CD14-positive monocyte (primary cell): ENCODE data around the gene KLRG1. TPM values are rescaled to one million over a fixed set of nuclear protein-coding genes. Genes with fewer than 3 reads are reported as not detected.

Experiments used
- DNase-seq, 3 donors: peaks; one replicate each; pipeline ENCODE4 v3.0.0-alpha.2; 2011 to 2022
- H2AFZ ChIP-seq: 2 replicates; pipeline ENCODE4 v1.6.0; 2012; ENCODE audit warnings: mild to moderate bottlenecking, low read depth, low read length, inconsistent platforms; ENCODE audit not compliant: insufficient read depth, poor library complexity, severe bottlenecking
- H3K27ac ChIP-seq, 2 donors: 1 replicate in 1 of 2; 2 replicates in 1 of 2; pipeline ENCODE4 v1.5.1; 2012 to 2013; ENCODE audit warnings: low read length in 2 of 2, control low read depth in 1 of 2, inconsistent platforms in 1 of 2, low read depth in 1 of 2, mild to moderate bottlenecking in 1 of 2
- H3K27me3 ChIP-seq, 2 donors: one replicate each; pipeline versions ENCODE4 v1.6.0 to v1.6.1; 2011 to 2013; ENCODE audit warnings: low read length in 2 of 2; ENCODE audit not compliant: control insufficient read depth in 2 of 2, insufficient read depth in 2 of 2
- H3K36me3 ChIP-seq, 2 donors: replicated peaks in 1 of 2; 1 replicate in 1 of 2; 2 replicates in 1 of 2; pipeline versions ENCODE4 v1.5.1 to v1.6.1; 2012 to 2013; ENCODE audit warnings: low read length in 2 of 2, control low read depth in 1 of 2, inconsistent platforms in 1 of 2, mild to moderate bottlenecking in 1 of 2; ENCODE audit not compliant: insufficient read depth in 2 of 2, control insufficient read depth in 1 of 2
- H3K4me1 ChIP-seq, 2 donors: 1 replicate in 1 of 2; 2 replicates in 1 of 2; pipeline versions ENCODE4 v1.5.1 to v1.6.1; 2012 to 2013; ENCODE audit warnings: low read length in 2 of 2, control low read depth in 1 of 2, inconsistent platforms in 1 of 2, mild to moderate bottlenecking in 1 of 2, moderate library complexity in 1 of 2; ENCODE audit not compliant: insufficient read depth in 2 of 2, control insufficient read depth in 1 of 2
- H3K4me2 ChIP-seq: replicated peaks from 2 replicates; pipeline ENCODE3; 2012; ENCODE audit warnings: low read length, moderate library complexity, mild to moderate bottlenecking; ENCODE audit not compliant: poor library complexity, severe bottlenecking; ENCODE audit errors: extremely low read depth
- H3K4me3 ChIP-seq, 3 experiments: fragments of 200-600 bp in 1 of 3; sonication (generic) in 1 of 3; replicated peaks in 1 of 3; 1 replicate in 2 of 3; 2 replicates in 1 of 3; pipeline ENCODE4 v1.5.1; 2011 to 2013; ENCODE audit warnings: low read length in 3 of 3, mild to moderate bottlenecking in 3 of 3, control low read depth in 2 of 3, low read depth in 2 of 3, inconsistent platforms in 1 of 3, moderate library complexity in 1 of 3
- H3K79me2 ChIP-seq: 2 replicates; pipeline ENCODE4 v1.6.0; 2012; ENCODE audit warnings: mild to moderate bottlenecking, control low read depth, inconsistent platforms, low read length, moderate library complexity; ENCODE audit not compliant: insufficient read depth
- H3K9ac ChIP-seq: 2 replicates; pipeline ENCODE4 v1.6.0; 2017; ENCODE audit warnings: low read length, mild to moderate bottlenecking; ENCODE audit not compliant: insufficient read depth, poor library complexity, severe bottlenecking
- H3K9me3 ChIP-seq, 2 donors: replicated peaks in 1 of 2; 1 replicate in 1 of 2; 2 replicates in 1 of 2; pipeline versions ENCODE4 v1.5.1 to v1.6.1; 2012 to 2013; ENCODE audit warnings: low read length in 2 of 2, control low read depth in 1 of 2; ENCODE audit not compliant: control insufficient read depth in 1 of 2, insufficient read depth in 1 of 2
- H4K20me1 ChIP-seq: 2 replicates; pipeline ENCODE4 v1.6.0; 2012; ENCODE audit warnings: mild to moderate bottlenecking, low read length, control low read depth, moderate library complexity; ENCODE audit not compliant: insufficient read depth
- H3K27ac Mint-ChIP-seq, 7 donors: one replicate each; pipeline ENCODE4 v1.8.0; 2020; ENCODE audit warnings: mild to moderate bottlenecking in 7 of 7, mixed read lengths in 7 of 7, moderate library complexity in 6 of 7, inconsistent platforms in 2 of 7
- H3K27me3 Mint-ChIP-seq, 3 donors: one replicate each; pipeline ENCODE4 v1.8.0; 2021 to 2022; ENCODE audit warnings: low read depth in 3 of 3, mild to moderate bottlenecking in 3 of 3, mixed read lengths in 3 of 3, moderate library complexity in 3 of 3, inconsistent platforms in 1 of 3
- H3K36me3 Mint-ChIP-seq, 2 donors: one replicate each; pipeline ENCODE4 v1.8.0; 2020; ENCODE audit warnings: mixed read lengths in 2 of 2, inconsistent platforms in 1 of 2, mild to moderate bottlenecking in 1 of 2
- H3K4me1 Mint-ChIP-seq: one replicate; pipeline ENCODE4 v1.8.0; 2020; ENCODE audit warnings: mild to moderate bottlenecking, mixed read lengths
- H3K4me3 Mint-ChIP-seq, 2 donors: one replicate each; pipeline ENCODE4 v1.8.0; 2020; ENCODE audit warnings: mild to moderate bottlenecking in 2 of 2, mixed read lengths in 2 of 2, moderate library complexity in 1 of 2
- H3K9me3 Mint-ChIP-seq, 7 donors: one replicate each; pipeline ENCODE4 v1.8.0; 2020 to 2022; ENCODE audit warnings: mixed read lengths in 7 of 7, mild to moderate bottlenecking in 6 of 7, moderate library complexity in 6 of 7, inconsistent platforms in 2 of 7
- WGBS: methylation state at CpG from one replicate; pipeline ENCODE4 v1.1.5; 2013; ENCODE audit warnings: missing lambda C conversion rate; ENCODE audit not compliant: insufficient coverage; 5-methylcytosine and 5-hydroxymethylcytosine counted together
- intact Hi-C, 2 donors: fragments of 100-400 bp; cut with micrococcal nuclease; formaldehyde crosslinking; loops; one replicate each; pipeline versions ENCODE4 v1.15.0 to v1.15.1; 2023
- polyA plus RNA-seq, 3 donors: library from polyadenylated mRNA; depleted of rRNA in 1 of 3; unstranded in 2 of 3; stranded (reverse) in 1 of 3; fragments of 300-500 nt in 2 of 3; fragments of >200 nt in 1 of 3; fragmentation: Illumina TruSeq in 2 of 3; gene quantifications; 1 replicate in 2 of 3; 2 replicates in 1 of 3; pipeline ENCODE4 v1.2.3, GENCODE V29; 2012 to 2021
- TF ChIP-seq, protein P1 (sequence below): fragments of 200-600 bp; IDR thresholded peaks from one replicate; pipeline ENCODE4 v1.8.0; 2022; ENCODE audit warnings: antibody characterized with exemption, mild to moderate bottlenecking

The KLRG1 gene
- polyA plus RNA-seq, 3 donors = 1.1 to 3.4 (median 2.3) TPM

DNA sequence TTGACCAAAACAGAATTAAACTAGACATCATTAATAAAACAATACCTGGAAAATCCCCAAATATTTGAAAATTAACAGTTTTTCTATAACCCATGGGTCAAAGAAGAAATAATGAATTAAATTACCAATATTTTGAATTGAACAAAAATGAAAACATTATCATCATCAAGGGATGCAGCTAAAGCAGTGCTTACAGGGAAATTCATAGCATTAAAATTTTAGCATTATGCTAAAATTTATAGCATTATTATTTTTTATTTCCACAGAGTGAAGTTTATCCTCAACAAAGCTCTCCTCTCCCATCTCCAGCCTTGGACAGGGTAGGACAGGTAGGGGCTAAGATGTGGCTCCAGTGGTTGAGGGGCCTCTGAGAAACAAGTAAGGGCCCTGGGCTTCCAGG lies 20.6 kb upstream of the KLRG1 start:
- Histone ChIP-seq H3K9ac (no peak overlapping the region), H3K9me3 (peaks cover 16 to 18% of the 10 kb centered on the region in 2 donors), H3K36me3 (no peaks in the 10 kb centered on the region), H3K27ac (no peak overlapping the region), H3K79me2 (no peaks in the 10 kb centered on the region), H2AFZ (no peak overlapping the region), H3K4me3 (no peak overlapping the region), H4K20me1 (no peaks in the 10 kb centered on the region), H3K4me2 (no peak overlapping the region), H3K4me1 (no peaks in the 10 kb centered on the region), H3K27me3 (no peaks in the 10 kb centered on the region)
- H3K27ac Mint-ChIP-seq = no peak overlapping the region
- intact Hi-C loops = no loop called here
- peaks cover 22 to 40% (median 28%) of the 10 kb centered on the region in 7 donors for H3K9me3 Mint-ChIP-seq
- H3K36me3 Mint-ChIP-seq = no peaks in the 10 kb centered on the region
- TF ChIP-seq, protein P1, sequence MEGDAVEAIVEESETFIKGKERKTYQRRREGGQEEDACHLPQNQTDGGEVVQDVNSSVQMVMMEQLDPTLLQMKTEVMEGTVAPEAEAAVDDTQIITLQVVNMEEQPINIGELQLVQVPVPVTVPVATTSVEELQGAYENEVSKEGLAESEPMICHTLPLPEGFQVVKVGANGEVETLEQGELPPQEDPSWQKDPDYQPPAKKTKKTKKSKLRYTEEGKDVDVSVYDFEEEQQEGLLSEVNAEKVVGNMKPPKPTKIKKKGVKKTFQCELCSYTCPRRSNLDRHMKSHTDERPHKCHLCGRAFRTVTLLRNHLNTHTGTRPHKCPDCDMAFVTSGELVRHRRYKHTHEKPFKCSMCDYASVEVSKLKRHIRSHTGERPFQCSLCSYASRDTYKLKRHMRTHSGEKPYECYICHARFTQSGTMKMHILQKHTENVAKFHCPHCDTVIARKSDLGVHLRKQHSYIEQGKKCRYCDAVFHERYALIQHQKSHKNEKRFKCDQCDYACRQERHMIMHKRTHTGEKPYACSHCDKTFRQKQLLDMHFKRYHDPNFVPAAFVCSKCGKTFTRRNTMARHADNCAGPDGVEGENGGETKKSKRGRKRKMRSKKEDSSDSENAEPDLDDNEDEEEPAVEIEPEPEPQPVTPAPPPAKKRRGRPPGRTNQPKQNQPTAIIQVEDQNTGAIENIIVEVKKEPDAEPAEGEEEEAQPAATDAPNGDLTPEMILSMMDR = no peak
- DNase-seq = no peak
- no peaks in the 10 kb centered on the region for H3K27me3 Mint-ChIP-seq
- H3K4me3 Mint-ChIP-seq = no peak overlapping the region
- H3K4me1 Mint-ChIP-seq = no peaks in the 10 kb centered on the region

DNA sequence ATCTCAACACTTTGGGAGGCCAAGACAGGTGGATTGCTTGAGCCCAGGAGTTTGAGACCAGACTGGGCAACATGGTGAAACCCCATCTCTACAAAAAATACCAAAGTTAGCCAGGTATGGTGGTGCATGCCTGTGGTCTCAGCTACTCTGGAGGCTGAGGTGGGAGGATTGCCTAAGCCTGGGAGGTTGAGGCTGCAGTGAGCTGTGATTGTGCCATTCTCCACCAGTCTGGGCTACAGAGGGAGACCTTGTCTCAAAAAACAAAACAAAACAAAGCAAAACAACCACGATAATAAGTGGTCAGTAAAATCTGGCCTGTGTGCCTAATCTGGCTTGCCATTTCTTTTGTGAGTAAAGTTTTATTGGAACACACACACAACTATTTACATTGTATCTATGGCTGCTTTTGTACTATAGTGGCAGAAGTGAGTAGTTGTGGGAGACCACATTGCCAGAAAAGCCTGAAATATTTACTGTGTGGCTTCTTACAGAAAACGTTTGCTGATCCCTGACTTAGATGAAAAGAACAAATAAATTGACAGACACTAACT lies 19.4 kb upstream of the KLRG1 start:
- Mint-ChIP-seq H3K4me1 (no peaks in the 10 kb centered on the region), H3K4me3 (no peak overlapping the region), H3K9me3 (peaks cover 20 to 40% (median 33%) of the 10 kb centered on the region in 7 donors), H3K36me3 (no peaks in the 10 kb centered on the region), H3K27ac (no peak overlapping the region), H3K27me3 (peaks cover 0 to 1% (median 0%) of the 10 kb centered on the region in 3 donors)
- TF ChIP-seq, protein P1 = no peak
- no peaks in the 10 kb centered on the region for H3K36me3 ChIP-seq
- no peak overlapping the region for H3K27ac ChIP-seq
- H3K9me3 ChIP-seq = peaks cover 16 to 18% of the 10 kb centered on the region in 2 donors
- H3K4me1 ChIP-seq = no peaks in the 10 kb centered on the region
- H4K20me1 ChIP-seq = no peaks in the 10 kb centered on the region
- no peak overlapping the region for H2AFZ ChIP-seq
- DNase-seq = no peak
- H3K9ac ChIP-seq = no peak overlapping the region
- no peak overlapping the region for H3K4me3 ChIP-seq
- intact Hi-C loops = no loop called here
- H3K4me2 ChIP-seq = no peak overlapping the region
- no CpG with 5 or more reads among the region's 2 CpGs for WGBS
- no peaks in the 10 kb centered on the region for H3K27me3 ChIP-seq
- H3K79me2 ChIP-seq = no peaks in the 10 kb centered on the region
